Measurements from ENCODE around the gene INO80.

Gene INO80

GRCh38 chr15:40959331-40960141 is 156.5 kb downstream of the INO80 start:
- Histone ChIP-seq H3K9ac (no peak overlapping the region), H3K27ac (no peak overlapping the region)

GRCh38 chr15:40958723-40959122 is 157.4 kb downstream of the INO80 start:
- TF ChIP-seq CTCF (conservative IDR thresholded peaks at IDR 0.05; ENCODE audit: low read depth, low read length), result no peak
- Histone ChIP-seq H3K79me2 (ENCODE audit: insufficient read depth, low read depth) (no peaks in the 10 kb centered on the region), H3K9ac (no peak overlapping the region), H3K27me3 (ENCODE audit: insufficient read depth, low read depth) (no peaks in the 10 kb centered on the region), H4K20me1 (ENCODE audit: insufficient read depth) (no peaks in the 10 kb centered on the region), H3K27ac (no peak overlapping the region), H3K4me2 (no peak overlapping the region), H2AFZ (ENCODE audit: low read depth) (no peak overlapping the region), H3K36me3 (ENCODE audit: insufficient read depth) (no peaks in the 10 kb centered on the region), H3K4me1 (ENCODE audit: low read depth, poor library complexity, severe bottlenecking) (peaks cover 20% of the 10 kb centered on the region), H3K4me3 (IDR thresholded peaks at IDR 0.05; ENCODE audit: insufficient read depth, low read depth, low read length) (no peak overlapping the region)

More at GRCh38 chr15:40959331-40960141, 156.5 kb downstream of the INO80 start:
- no peaks in the 10 kb centered on the region for H4K20me1 ChIP-seq (ENCODE audit: insufficient read depth)
- H3K4me2 ChIP-seq, result no peak overlapping the region
- H3K27me3 ChIP-seq (ENCODE audit: insufficient read depth, low read depth), result no peaks in the 10 kb centered on the region
- no peaks in the 10 kb centered on the region for H3K79me2 ChIP-seq (ENCODE audit: insufficient read depth, low read depth)
- H3K4me3 ChIP-seq (IDR thresholded peaks at IDR 0.05; ENCODE audit: insufficient read depth, low read depth, low read length), result no peak overlapping the region
- no peak overlapping the region for H2AFZ ChIP-seq (ENCODE audit: low read depth)
- H3K4me1 ChIP-seq (ENCODE audit: low read depth, poor library complexity, severe bottlenecking), result peaks cover 12% of the 10 kb centered on the region
- TF ChIP-seq CTCF (conservative IDR thresholded peaks at IDR 0.05; ENCODE audit: low read depth, low read length), result no peak
- no peaks in the 10 kb centered on the region for H3K36me3 ChIP-seq (ENCODE audit: insufficient read depth)

DNA sequence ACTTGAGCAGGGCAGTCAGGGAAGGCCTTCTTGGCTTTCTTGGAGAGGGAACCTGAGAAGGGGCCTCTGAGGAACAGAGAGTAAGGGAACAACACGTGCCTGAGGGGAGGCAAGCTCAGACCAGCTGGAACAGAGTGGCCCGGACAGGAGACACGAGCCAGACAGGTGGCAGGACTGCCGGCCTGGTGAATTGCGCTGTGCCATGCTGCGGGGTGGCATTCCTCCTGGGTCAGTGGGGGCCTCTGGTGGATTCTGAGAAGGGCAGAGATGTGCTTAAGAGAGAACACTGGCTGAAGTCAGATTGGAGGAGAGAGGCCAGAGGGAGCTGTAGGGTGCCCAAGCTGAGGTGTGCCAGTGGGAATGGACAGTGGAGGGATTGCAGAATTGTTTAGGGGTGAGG is 157.9 kb downstream of the INO80 start:
- no peak overlapping the region for H3K9ac ChIP-seq
- H3K36me3 ChIP-seq (ENCODE audit: insufficient read depth), result no peaks in the 10 kb centered on the region
- H3K79me2 ChIP-seq (ENCODE audit: insufficient read depth, low read depth), result no peaks in the 10 kb centered on the region
- H4K20me1 ChIP-seq (ENCODE audit: insufficient read depth), result no peaks in the 10 kb centered on the region
- no peaks in the 10 kb centered on the region for H3K27me3 ChIP-seq (ENCODE audit: insufficient read depth, low read depth)
- H2AFZ ChIP-seq (ENCODE audit: low read depth), result no peak overlapping the region
- no peak overlapping the region for H3K4me2 ChIP-seq
- H3K4me1 ChIP-seq (ENCODE audit: low read depth, poor library complexity, severe bottlenecking), result peaks cover 23% of the 10 kb centered on the region
- no peak overlapping the region for H3K27ac ChIP-seq
- TF ChIP-seq CTCF (conservative IDR thresholded peaks at IDR 0.05; ENCODE audit: low read depth, low read length), result no peak
- no peak overlapping the region for H3K4me3 ChIP-seq (IDR thresholded peaks at IDR 0.05; ENCODE audit: insufficient read depth, low read depth, low read length)

DNA sequence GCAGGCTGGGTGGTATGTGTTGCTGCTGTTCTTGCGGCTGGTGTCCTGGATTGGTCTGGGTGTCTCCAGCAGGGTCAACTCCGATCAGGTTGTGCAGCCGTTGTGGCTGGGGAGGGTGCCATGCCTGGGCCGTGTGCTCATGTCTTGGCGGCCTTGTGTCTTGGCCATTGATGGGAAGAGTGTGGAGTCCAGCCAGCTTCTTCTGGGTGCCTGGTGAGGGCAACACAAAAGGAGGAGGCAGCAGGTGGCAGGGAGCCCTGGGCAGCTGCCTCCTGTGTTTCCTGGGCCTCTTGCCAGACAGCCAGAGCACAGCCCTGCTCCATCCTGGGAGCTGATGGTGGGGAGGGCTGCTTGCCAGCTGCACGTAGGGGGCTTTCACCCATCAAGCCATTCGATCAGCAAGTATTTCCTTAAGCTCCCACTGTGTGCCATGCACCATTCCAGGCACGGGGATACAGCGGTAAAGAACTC is 158.5 kb downstream of the INO80 start:
- Histone ChIP-seq H2AFZ (ENCODE audit: low read depth) (no peak overlapping the region), H3K4me3 (IDR thresholded peaks at IDR 0.05; ENCODE audit: insufficient read depth, low read depth, low read length) (no peak overlapping the region), H3K4me1 (ENCODE audit: low read depth, poor library complexity, severe bottlenecking) (peaks cover 23% of the 10 kb centered on the region), H4K20me1 (ENCODE audit: insufficient read depth) (no peaks in the 10 kb centered on the region), H3K27ac (no peak overlapping the region), H3K4me2 (no peak overlapping the region), H3K9ac (no peak overlapping the region), H3K79me2 (ENCODE audit: insufficient read depth, low read depth) (no peaks in the 10 kb centered on the region), H3K36me3 (ENCODE audit: insufficient read depth) (no peaks in the 10 kb centered on the region), H3K27me3 (ENCODE audit: insufficient read depth, low read depth) (no peaks in the 10 kb centered on the region)
- TF ChIP-seq CTCF (conservative IDR thresholded peaks at IDR 0.05; ENCODE audit: low read depth, low read length), result no peak

Data from KMS-11 (cell line).